HG03135 (cell line): ENCODE measurements around the gene MRPS7.
"Not testable (repeated sequence)": the region's sequence is repeated elsewhere in the genome, so short reads cannot be mapped to it uniquely, and the experiment has no call there.

Source experiments
- ATAC-seq: cut with Tn5 transposase; IDR thresholded peaks from one replicate; pipeline ENCODE4 v1.9.1; 2021; ENCODE audit warnings: mild to moderate bottlenecking, moderate library complexity; ENCODE audit not compliant: unreplicated experiment

Gene MRPS7

GRCh38 chr17:75270218-75270965 is 8.7 kb downstream of the MRPS7 start:
- ATAC-seq: peak; percentile 42

- no peak for ATAC-seq
Observed at GRCh38 chr17:75270966-75271232, 9.2 kb downstream of the MRPS7 start, which contains the start of gene MIF4GD. MIF4GD (minus strand) TSS chr17:75271231; CDS start chr17:75270195, 1,036 bp downstream.

- ATAC-seq: peak; percentile 65
Observed at GRCh38 chr17:75271233-75271954, 9.7 kb downstream of the MRPS7 start.

GRCh38 chr17:75271955-75272847 is 10.5 kb downstream of the MRPS7 start:
- no peak for ATAC-seq

- no peak for ATAC-seq
Observed at GRCh38 chr17:75272848-75273184, 11.1 kb downstream of the MRPS7 start.

GRCh38 chr17:75273977-75274708 is 12.5 kb downstream of the MRPS7 start:
- no peak for ATAC-seq

GRCh38 chr17:75277664-75278071 is 16.0 kb downstream of the MRPS7 start:
- ATAC-seq: no peak

GRCh38 chr17:75280189-75280588 is 18.5 kb downstream of the MRPS7 start:
- not testable (repeated sequence) for ATAC-seq

GRCh38 chr17:75285123-75285522 is 23.4 kb downstream of the MRPS7 start:
- no peak for ATAC-seq

GRCh38 chr17:75287221-75287620 is 25.5 kb downstream of the MRPS7 start:
- ATAC-seq: no peak

- ATAC-seq: no peak
Observed at GRCh38 chr17:75288359-75288758, 26.7 kb downstream of the MRPS7 start.

GRCh38 chr17:75288770-75289114 is 27.1 kb downstream of the MRPS7 start:
- peak; percentile 7 for ATAC-seq

- peak; percentile 85 for ATAC-seq
Observed at GRCh38 chr17:75289115-75289831, 27.6 kb downstream of the MRPS7 start, which contains the start of gene SLC25A19. SLC25A19 (minus strand) TSS chr17:75289433; CDS start chr17:75286764, 2,669 bp downstream.

- peak; percentile 30 for ATAC-seq
Observed at GRCh38 chr17:75289832-75290337, 28.2 kb downstream of the MRPS7 start.

GRCh38 chr17:75292810-75293448 is 31.2 kb downstream of the MRPS7 start:
- ATAC-seq: not testable (repeated sequence)

- ATAC-seq: peak; percentile 66
Observed at GRCh38 chr17:75295201-75296158, 33.8 kb downstream of the MRPS7 start.

GRCh38 chr17:75300280-75300679 is 38.6 kb downstream of the MRPS7 start:
- ATAC-seq: no peak

- no peak for ATAC-seq
Observed at GRCh38 chr17:75301049-75301448, 39.4 kb downstream of the MRPS7 start.
